Heart left ventricle (tissue), 16 donors: ENCODE results near the gene PTPRD. TPM values are rescaled to one million over a fixed set of nuclear protein-coding genes. Genes with fewer than 3 reads are reported as not detected.

Experiments used
- ATAC-seq, 4 donors: fragments of 200-7000 bp; cut with Tn5 transposase; one replicate each; pipeline ENCODE4 v1.9.1; 2020 to 2022; ENCODE audit warnings: moderate library complexity in 4 of 4, mild to moderate bottlenecking in 3 of 4, moderate number of reproducible peaks in 1 of 4
- DNase-seq, 5 donors: peaks; one replicate each; pipeline ENCODE4 v3.0.0-alpha.2; 2020
- H3K27ac ChIP-seq, 12 donors: fragments of 200-600 bp; sonication (generic) in 4 of 12; one replicate each; pipeline versions ENCODE4 v1.5.0 to v1.8.0; 2016 to 2022; ENCODE audit warnings: mild to moderate bottlenecking in 2 of 12
- H3K27me3 ChIP-seq, 9 donors: fragments of 200-600 bp; sonication (generic) in 2 of 9; one replicate each; pipeline versions ENCODE4 v1.5.1 to v1.8.0; 2016 to 2022; ENCODE audit warnings: mild to moderate bottlenecking in 3 of 9
- H3K36me3 ChIP-seq, 9 donors: fragments of 200-600 bp; sonication (generic) in 2 of 9; one replicate each; pipeline versions ENCODE4 v1.5.0 to v1.8.0; 2018 to 2022; ENCODE audit warnings: mild to moderate bottlenecking in 2 of 9
- H3K4me1 ChIP-seq, 12 donors: fragments of 200-600 bp; sonication (generic) in 4 of 12; one replicate each; pipeline versions ENCODE4 v1.5.0 to v1.8.0; 2016 to 2022; ENCODE audit warnings: mild to moderate bottlenecking in 3 of 12
- H3K4me3 ChIP-seq, 12 donors: fragments of 200-600 bp; sonication (generic) in 4 of 12; one replicate each; pipeline versions ENCODE4 v1.5.0 to v1.8.0; 2017 to 2022; ENCODE audit warnings: mild to moderate bottlenecking in 9 of 12, moderate library complexity in 4 of 12
- H3K9me3 ChIP-seq, 12 donors: fragments of 200-600 bp; sonication (generic) in 4 of 12; one replicate each; pipeline versions ENCODE4 v1.5.0 to v1.8.0; 2016 to 2022; ENCODE audit warnings: mild to moderate bottlenecking in 1 of 12
- POLR2A ChIP-seq, 2 donors: fragments of 450-650 bp; IDR thresholded peaks; one replicate each; pipeline ENCODE4 v1.6.1; 2017; ENCODE audit warnings: antibody characterized with exemption in 2 of 2, mild to moderate bottlenecking in 2 of 2, moderate library complexity in 2 of 2
- WGBS, 4 donors: extraction: QIAGEN DNeasy Blood & Tissue Kit in 2 of 4; methylation state at CpG; one replicate each; pipeline versions ENCODE4 v1.1.5 to v1.1.7; 2013 to 2018; 5-methylcytosine and 5-hydroxymethylcytosine counted together
- intact Hi-C, 10 donors: fragments of 100-400 bp; cut with DNase I; formaldehyde crosslinking; loops; one replicate each; pipeline versions ENCODE4 v1.11.1 to v1.14.2; 2022
- polyA plus RNA-seq, 2 donors: library from polyadenylated mRNA; stranded (reverse); fragments of 200-250 nt; gene quantifications; one replicate each; pipeline ENCODE4 v1.2.3, GENCODE V29; 2013
- total RNA-seq, 9 donors: library from RNA; depleted of rRNA in 2 of 9; stranded (reverse); fragments of >200 nt in 2 of 9; fragmentation: NEBNext Ultra II Directional in 3 of 9; extraction: Animal tissue kit (Norgen Biotek cat#: 25700) in 3 of 9; gene quantifications; one replicate each; pipeline versions ENCODE4 v1.1.0 to v1.2.4, GENCODE V29; 2016 to 2023
- TF ChIP-seq, protein P1 (sequence below), 12 donors: fragments of 200-600 bp; sonication (generic) in 4 of 12; IDR thresholded peaks; one replicate each; pipeline versions ENCODE4 v1.5.0 to v1.8.0; 2018 to 2022; ENCODE audit warnings: antibody characterized with exemption in 12 of 12, mild to moderate bottlenecking in 5 of 12
- donor health status: ischemic (EF 13 %, LVEDD 7.1; RV severe dilation, severe dysfunction).
- donor health status: healthy with polysubstance abuse.
- donor health status: DM: no; HTN: yes; CAD: no.
- donor health status: DM: no; HTN: no; CAD: no.
- donor health status: ischemic (EF 25% LVEDD 6.9; RV normal size, moderate dysfunction).
- donor health status: ischemic (EF 25% LVEDD 5.7; RV mildly dilated, moderate dysfunction).
- donor health status: healthy.
- donor health status: DM: yes; HTN: yes; CAD: no.
- donor health status: ischemic (EF 35%, LVEDD 5.7; RV mildly dilated, moderate dysfunction).
- donor health status: nonischemic (EF 11% LVEDD 7.7; RV severe dilation, severe dysfunction).
- donor health status: DM: yes; HTN: yes; CAD: no.
- donor health status: PGD.
- donor health status: ischemic (EF 29% LVEDD 5.4; RV normal size, mild dysfunction).
- donor health status: nonischemic (EF 23%, LVEDD 6.1; RV moderate dilation, normal function).

PTPRD gene
- total and polyA plus RNA-seq, 11 donors = 1.4 to 25.3 (median 15.1) TPM

DNA sequence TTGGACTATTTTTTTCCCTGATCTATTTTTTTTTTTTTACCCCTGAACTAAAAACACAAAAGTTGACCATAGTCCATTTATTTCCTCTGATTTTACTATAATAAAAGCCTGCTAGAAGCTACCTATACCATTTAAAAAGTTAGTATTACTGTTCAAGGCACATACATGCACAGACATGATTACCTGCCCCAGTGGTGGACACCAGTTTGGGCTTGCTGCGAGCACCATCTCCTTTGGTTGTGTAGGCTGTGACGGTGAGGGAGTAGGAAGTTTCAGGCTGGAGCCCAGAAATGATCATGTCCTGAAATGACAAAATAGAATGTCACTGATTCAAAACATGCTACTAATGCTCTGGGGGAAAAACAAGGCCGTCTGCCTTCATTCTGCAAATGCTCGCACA lies 2120.1 kb downstream of the PTPRD start:
- ATAC-seq (no peak), DNase-seq (no peak)
- no peaks in the 10 kb centered on the region for H3K4me1 ChIP-seq
- no peaks in the 10 kb centered on the region for H3K27me3 ChIP-seq
- H3K27ac ChIP-seq = no peak overlapping the region
- H3K9me3 ChIP-seq = no peaks in the 10 kb centered on the region
- peaks cover 0 to 13% (median 0%) of the 10 kb centered on the region in 9 donors for H3K36me3 ChIP-seq
- intact Hi-C loops = loop anchor here in 2 of 10 donors (10.0 kb wide), 2 partner anchors 68 to 402 kb away; no protein-coding TSS in a partner anchor
- WGBS, 4 donors = 78 to 90% (median 89%) methylated on average over 4 of the region's 4 CpGs
- TF ChIP-seq POLR2A (IDR thresholded peaks at IDR 0.05) = no peak
- TF ChIP-seq, protein P1, sequence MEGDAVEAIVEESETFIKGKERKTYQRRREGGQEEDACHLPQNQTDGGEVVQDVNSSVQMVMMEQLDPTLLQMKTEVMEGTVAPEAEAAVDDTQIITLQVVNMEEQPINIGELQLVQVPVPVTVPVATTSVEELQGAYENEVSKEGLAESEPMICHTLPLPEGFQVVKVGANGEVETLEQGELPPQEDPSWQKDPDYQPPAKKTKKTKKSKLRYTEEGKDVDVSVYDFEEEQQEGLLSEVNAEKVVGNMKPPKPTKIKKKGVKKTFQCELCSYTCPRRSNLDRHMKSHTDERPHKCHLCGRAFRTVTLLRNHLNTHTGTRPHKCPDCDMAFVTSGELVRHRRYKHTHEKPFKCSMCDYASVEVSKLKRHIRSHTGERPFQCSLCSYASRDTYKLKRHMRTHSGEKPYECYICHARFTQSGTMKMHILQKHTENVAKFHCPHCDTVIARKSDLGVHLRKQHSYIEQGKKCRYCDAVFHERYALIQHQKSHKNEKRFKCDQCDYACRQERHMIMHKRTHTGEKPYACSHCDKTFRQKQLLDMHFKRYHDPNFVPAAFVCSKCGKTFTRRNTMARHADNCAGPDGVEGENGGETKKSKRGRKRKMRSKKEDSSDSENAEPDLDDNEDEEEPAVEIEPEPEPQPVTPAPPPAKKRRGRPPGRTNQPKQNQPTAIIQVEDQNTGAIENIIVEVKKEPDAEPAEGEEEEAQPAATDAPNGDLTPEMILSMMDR (IDR thresholded peaks at IDR 0.05) = no peak
- no peak overlapping the region for H3K4me3 ChIP-seq

DNA sequence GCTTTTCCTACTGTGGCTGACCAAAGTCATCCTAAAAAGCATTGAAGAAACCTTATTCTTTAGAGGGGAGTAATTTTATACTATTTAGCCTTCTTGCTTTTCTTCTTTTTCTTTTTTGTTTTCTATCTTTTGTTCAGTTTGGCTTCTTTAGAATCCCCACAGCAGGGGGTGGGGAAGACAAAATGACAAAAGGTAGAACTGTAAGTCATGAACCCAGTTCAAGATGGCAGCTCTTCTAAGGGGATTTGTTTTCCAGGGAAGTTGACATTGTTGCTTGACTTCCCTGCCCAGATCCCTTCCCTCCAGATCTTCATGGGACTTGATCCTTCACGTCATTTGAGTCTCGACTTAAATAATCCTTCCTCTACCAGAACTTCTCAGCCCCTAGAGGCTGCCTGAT lies 2120.8 kb downstream of the PTPRD start:
- ATAC-seq = no peak
- TF ChIP-seq, protein P1 (IDR thresholded peaks at IDR 0.05) = no peak
- no peak for TF ChIP-seq POLR2A (IDR thresholded peaks at IDR 0.05)
- Histone ChIP-seq H3K9me3 (no peaks in the 10 kb centered on the region), H3K36me3 (peaks cover 0 to 13% (median 0%) of the 10 kb centered on the region in 9 donors), H3K4me3 (no peak overlapping the region), H3K27ac (no peak overlapping the region), H3K27me3 (no peaks in the 10 kb centered on the region), H3K4me1 (no peaks in the 10 kb centered on the region)
- 85 to 96% (median 92%) methylated on average over 2 of the region's 2 CpGs for WGBS, 4 donors
- no peak for DNase-seq
- intact Hi-C loops = loop anchor here in 2 of 10 donors (10.0 kb wide), 2 partner anchors 67 to 403 kb away; no protein-coding TSS in a partner anchor

- H3K9me3 ChIP-seq = no peaks in the 10 kb centered on the region
- WGBS, 4 donors = 87 to 92% (median 91%) methylated on average over 5 of the region's 5 CpGs
- intact Hi-C loops = loop anchor here in 2 of 10 donors (10.0 kb wide), 2 partner anchors 67 to 403 kb away; no protein-coding TSS in a partner anchor
- ATAC-seq (no peak), DNase-seq (no peak)
- H3K36me3 ChIP-seq = peaks cover 0 to 13% (median 0%) of the 10 kb centered on the region in 9 donors
- H3K27ac ChIP-seq = no peak overlapping the region
- H3K4me3 ChIP-seq = no peak overlapping the region
- H3K27me3 ChIP-seq = no peaks in the 10 kb centered on the region
- no peak for TF ChIP-seq POLR2A (IDR thresholded peaks at IDR 0.05)
- TF ChIP-seq, protein P1 (IDR thresholded peaks at IDR 0.05) = no peak
- H3K4me1 ChIP-seq = no peaks in the 10 kb centered on the region
These were observed 2121.2 kb downstream of the PTPRD start for GRCh38 chr9:8491563-8491962.

DNA sequence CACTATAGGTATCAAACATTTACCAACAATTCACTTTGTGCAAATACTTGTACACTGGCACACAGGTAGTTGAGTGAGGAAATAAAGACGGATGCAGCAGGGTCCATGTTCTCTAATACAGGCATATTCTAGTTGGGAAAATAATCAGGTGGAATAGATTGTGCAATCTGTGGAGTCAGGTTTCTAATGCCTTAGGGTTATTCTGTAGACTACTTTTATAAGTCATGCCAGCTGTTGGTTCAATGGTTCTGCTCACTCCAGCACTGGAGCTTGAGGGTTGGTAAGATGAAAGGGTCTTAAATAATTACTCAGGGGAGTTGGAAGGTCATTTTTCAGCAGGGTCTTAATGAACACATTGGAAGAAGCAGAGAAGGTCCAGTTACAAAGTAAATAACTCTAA lies 2123.0 kb downstream of the PTPRD start:
- no peaks in the 10 kb centered on the region for H3K9me3 ChIP-seq
- no peaks in the 10 kb centered on the region for H3K4me1 ChIP-seq
- WGBS, 4 donors = 82 to 96% (median 89%) methylated on average over 1 of the region's 1 CpG
- TF ChIP-seq POLR2A (IDR thresholded peaks at IDR 0.05) = no peak
- TF ChIP-seq, protein P1 (IDR thresholded peaks at IDR 0.05) = no peak
- no peak overlapping the region for H3K4me3 ChIP-seq
- ATAC-seq = no peak
- DNase-seq = no peak
- no peaks in the 10 kb centered on the region for H3K27me3 ChIP-seq
- intact Hi-C loops = loop anchor here (5.0 to 10.0 kb wide), 8 partner anchors 65 to 915 kb away; no protein-coding TSS in a partner anchor
- H3K36me3 ChIP-seq = peaks cover 0 to 23% (median 0%) of the 10 kb centered on the region in 9 donors
- H3K27ac ChIP-seq = no peak overlapping the region
